ENCODE results near the gene CASP5. TPM values are rescaled to one million over a fixed set of nuclear protein-coding genes. Genes with fewer than 3 reads are reported as not detected.
A peak's percentile ranks its signal among the peaks of the same experiment; 100 is the strongest.

Gene CASP5
- total RNA-seq, 4 donors from 2014 or later, result not detected

DNA sequence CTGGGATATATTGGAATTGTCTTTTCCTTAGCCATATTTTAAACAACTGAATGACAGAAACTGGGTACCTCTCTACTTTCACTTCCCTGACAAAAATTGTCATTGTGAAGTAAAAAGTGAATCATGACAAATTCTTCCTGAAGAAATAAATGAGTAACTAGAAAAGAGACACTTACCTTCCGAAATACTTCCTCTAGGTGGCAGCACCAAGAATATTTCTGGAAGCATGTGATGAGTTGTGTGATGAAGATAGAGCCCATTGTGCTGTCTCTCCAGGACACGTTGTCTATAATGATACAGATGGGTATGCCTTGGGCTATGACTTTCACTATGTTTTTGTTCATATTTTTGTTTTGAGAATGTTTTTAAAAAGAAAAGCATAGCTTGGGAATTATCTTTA, 76.1 kb downstream of the CASP5 start:
- in situ Hi-C loops (cut with MboI; ENCODE audit: low sequenced_read_pairs in 4 of 4), result no loop called here
- no peaks in the 10 kb centered on the region for H3K27me3 ChIP-seq
- H3K4me1 ChIP-seq, result no peaks in the 10 kb centered on the region
- H3K4me3 ChIP-seq, result no peak overlapping the region
- TF ChIP-seq, protein P1, sequence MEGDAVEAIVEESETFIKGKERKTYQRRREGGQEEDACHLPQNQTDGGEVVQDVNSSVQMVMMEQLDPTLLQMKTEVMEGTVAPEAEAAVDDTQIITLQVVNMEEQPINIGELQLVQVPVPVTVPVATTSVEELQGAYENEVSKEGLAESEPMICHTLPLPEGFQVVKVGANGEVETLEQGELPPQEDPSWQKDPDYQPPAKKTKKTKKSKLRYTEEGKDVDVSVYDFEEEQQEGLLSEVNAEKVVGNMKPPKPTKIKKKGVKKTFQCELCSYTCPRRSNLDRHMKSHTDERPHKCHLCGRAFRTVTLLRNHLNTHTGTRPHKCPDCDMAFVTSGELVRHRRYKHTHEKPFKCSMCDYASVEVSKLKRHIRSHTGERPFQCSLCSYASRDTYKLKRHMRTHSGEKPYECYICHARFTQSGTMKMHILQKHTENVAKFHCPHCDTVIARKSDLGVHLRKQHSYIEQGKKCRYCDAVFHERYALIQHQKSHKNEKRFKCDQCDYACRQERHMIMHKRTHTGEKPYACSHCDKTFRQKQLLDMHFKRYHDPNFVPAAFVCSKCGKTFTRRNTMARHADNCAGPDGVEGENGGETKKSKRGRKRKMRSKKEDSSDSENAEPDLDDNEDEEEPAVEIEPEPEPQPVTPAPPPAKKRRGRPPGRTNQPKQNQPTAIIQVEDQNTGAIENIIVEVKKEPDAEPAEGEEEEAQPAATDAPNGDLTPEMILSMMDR (IDR thresholded peaks at IDR 0.05 in 4 of 5, conservative IDR thresholded peaks at IDR 0.05 in 1 of 5), result peak in 1 of 5 experiments; percentile 32
- TF ChIP-seq POLR2A (IDR thresholded peaks at IDR 0.05), result no peak
- H3K9me3 ChIP-seq, result no peaks in the 10 kb centered on the region
- H3K27ac ChIP-seq, result no peak overlapping the region
- intact Hi-C loops (cut with DNase I; ENCODE audit: low total_unique reads), result no loop called here
- ATAC-seq (no peak), DNase-seq (no peak)
- peaks cover 0 to 17% of the 10 kb centered on the region in 2 donors for H3K36me3 ChIP-seq

Other genes starting within 250 kb of the CASP5 start
- gene CASP12, start 124.7 kb downstream of the CASP5 start, total RNA-seq, result under 1 TPM in 3 of 4 donors, not detected in 1; 0.39 to 0.86 (median 0.49) TPM
- gene CASP4, start 54.6 kb downstream of the CASP5 start, total RNA-seq, result 10 to 100 TPM; 12.0 to 17.2 (median 14.4) TPM
- 1 to 10 TPM; 1.1 to 7.8 (median 3.5) TPM for gene CASP1, start 12.0 kb upstream of the CASP5 start, total RNA-seq
- 1 to 10 TPM in 3 of 4 donors, not detected in 1; 1.5 to 2.1 (median 1.6) TPM for gene CARD16, start 22.2 kb upstream of the CASP5 start, total RNA-seq
- not detected for gene CARD18, start 116.6 kb upstream of the CASP5 start, total RNA-seq